ENCODE results near the gene CPD.

DNA sequence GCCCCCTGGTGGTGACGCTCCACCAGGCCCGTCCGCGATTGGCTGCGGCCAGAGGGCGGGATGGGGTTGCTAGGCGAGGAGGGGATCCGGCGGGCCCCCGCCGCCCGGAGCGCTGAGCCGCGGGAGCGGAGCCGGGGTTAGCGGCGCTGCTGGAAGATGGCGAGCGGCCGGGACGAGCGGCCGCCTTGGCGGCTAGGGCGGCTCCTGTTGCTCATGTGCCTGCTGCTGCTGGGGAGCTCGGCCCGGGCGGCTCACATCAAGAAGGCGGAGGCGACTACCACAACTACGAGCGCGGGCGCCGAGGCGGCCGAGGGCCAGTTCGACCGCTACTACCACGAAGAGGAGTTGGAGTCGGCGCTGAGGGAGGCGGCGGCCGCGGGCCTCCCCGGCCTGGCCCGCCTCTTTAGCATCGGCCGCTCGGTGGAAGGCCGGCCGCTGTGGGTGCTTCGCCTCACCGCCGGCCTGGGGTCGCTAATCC, at the start of gene CPD:
- TF ChIP-seq, protein P1, sequence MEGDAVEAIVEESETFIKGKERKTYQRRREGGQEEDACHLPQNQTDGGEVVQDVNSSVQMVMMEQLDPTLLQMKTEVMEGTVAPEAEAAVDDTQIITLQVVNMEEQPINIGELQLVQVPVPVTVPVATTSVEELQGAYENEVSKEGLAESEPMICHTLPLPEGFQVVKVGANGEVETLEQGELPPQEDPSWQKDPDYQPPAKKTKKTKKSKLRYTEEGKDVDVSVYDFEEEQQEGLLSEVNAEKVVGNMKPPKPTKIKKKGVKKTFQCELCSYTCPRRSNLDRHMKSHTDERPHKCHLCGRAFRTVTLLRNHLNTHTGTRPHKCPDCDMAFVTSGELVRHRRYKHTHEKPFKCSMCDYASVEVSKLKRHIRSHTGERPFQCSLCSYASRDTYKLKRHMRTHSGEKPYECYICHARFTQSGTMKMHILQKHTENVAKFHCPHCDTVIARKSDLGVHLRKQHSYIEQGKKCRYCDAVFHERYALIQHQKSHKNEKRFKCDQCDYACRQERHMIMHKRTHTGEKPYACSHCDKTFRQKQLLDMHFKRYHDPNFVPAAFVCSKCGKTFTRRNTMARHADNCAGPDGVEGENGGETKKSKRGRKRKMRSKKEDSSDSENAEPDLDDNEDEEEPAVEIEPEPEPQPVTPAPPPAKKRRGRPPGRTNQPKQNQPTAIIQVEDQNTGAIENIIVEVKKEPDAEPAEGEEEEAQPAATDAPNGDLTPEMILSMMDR (conservative IDR thresholded peaks at IDR 0.05 in 1 of 2, IDR thresholded peaks at IDR 0.05 in 1 of 2; ENCODE audit: low read depth in 1 of 2, low read length in 2 of 2), result no peak
- TF ChIP-seq EZH2 (IDR thresholded peaks at IDR 0.05; ENCODE audit: low read length, missing control alignments), result no peak
